GM18502 (cell line): Measurements from ENCODE around the gene FSIP2.

Experiments used
- ATAC-seq: cut with Tn5 transposase; IDR thresholded peaks from one replicate; pipeline ENCODE4 v1.9.1; 2021; ENCODE audit warnings: mild to moderate bottlenecking; ENCODE audit not compliant: unreplicated experiment, poor library complexity

The FSIP2 gene

GRCh38 chr2:185738679-185739472 is at the start of gene FSIP2:
Gene FSIP2 (plus strand): TSS chr2:185738804. CDS start chr2:185738895, 91 bp downstream.
- ATAC-seq, result peak; percentile 93

GRCh38 chr2:185689906-185690539 is 48.6 kb upstream of the FSIP2 start:
- ATAC-seq, result no peak

DNA sequence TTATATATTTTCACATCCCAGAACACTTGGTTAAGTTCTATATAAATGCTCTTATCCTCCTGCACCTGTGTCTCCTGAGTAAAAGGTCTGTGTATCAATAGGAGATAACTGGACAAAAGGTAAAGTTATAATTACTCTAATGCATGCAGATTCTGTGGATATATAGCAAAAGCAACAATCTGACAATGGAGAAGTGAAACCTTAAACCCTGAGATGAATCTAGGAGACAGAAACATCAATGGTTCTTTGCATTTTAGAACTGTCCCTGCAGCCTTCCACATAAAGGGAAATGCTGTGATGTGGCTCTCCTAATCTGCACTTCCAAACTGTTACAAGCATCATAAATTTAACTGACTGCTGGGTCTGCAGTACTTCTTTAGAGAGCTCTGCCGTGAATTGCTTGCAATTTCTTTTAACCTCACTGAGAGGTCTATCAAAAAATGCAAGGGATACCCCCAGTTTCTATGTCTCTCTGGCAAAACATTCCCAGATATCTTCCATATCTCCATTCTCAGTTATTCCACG is 42.8 kb upstream of the FSIP2 start:
- ATAC-seq, result no peak

DNA sequence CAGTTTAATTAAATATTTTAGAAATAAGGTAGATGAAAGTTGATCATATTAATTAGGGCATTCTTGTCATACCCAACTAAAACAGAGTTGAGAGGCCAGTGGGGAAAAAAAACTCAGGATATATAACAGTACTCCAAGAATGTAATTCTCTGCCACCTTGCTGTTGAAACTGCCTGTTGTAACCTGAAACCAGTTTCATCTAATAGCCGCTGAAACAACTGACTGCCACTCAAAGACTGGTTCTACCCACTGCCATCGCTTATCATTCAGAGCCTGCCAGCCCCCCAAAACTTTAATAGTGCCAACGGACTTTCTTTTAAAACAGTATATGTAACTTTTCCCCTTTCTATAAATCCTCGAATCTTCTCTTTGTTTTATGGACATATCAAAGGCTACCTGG is 37.7 kb upstream of the FSIP2 start:
- no peak for ATAC-seq

DNA sequence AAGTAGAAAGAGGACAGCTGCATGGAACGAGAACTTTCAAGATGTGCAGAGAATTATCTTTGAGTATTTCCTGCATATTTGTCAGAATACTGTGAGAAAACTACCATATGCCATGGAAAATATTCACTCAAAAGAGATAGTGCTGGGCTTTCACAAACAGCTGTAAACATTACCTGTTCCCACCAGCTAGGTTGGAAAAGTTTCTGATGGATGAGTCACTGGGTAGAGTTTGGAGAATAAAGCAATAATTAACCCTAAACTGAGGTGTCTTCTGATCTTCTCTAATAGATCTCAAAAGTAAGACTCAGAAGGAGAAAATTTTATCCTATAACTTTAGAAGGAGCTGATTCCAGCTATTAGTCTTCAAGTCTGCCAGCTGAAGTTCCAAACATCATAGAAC is 3.9 kb upstream of the FSIP2 start:
- ATAC-seq, result no peak

- no peak for ATAC-seq
These were observed 2.4 kb upstream of the FSIP2 start for GRCh38 chr2:185736210-185736609.

DNA sequence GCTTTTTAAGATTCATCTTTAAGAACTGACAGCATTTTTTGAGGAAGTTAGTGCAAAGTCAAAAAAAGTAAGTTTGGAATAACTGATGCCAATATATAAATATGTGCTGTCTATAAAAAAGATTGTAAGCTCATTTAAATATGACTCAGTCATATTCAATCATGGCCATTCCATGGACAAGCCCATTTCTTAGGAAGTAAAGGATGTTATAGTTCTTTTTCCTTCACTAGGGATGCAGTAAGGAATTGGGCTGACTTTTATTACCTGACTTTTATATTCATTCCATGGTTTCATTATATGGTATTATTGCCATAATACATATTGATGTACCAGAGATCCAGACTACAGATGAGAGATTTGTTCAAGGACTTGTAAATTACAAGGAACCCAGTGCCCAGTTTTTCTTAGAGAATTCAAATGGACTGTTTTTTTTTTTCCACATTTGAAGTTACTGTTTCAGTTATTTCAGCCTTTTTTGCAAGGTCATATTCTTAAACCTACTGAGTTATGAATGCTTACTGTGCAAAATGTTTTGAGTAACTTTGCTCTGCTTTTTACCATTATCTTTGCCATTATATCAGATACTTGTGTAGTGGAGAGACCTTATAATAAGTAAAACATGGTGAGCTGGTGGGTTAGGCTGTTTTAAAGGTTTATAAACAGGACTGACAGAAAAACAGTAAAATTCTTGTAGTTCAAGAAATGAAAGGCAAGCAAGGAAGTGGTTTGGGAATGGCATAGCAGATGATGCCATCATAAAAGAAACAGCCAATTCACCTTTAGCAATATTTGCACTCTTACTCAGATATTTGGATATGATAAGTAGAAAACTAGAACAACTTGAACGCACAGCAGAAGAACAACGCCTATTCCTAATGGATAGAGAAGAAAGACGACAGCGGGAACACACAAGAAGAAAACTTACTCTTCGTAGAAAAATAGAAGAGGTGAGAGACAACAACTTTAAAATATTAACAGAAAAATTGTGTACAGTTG is 7.6 kb downstream of the FSIP2 start:
- no peak for ATAC-seq

DNA sequence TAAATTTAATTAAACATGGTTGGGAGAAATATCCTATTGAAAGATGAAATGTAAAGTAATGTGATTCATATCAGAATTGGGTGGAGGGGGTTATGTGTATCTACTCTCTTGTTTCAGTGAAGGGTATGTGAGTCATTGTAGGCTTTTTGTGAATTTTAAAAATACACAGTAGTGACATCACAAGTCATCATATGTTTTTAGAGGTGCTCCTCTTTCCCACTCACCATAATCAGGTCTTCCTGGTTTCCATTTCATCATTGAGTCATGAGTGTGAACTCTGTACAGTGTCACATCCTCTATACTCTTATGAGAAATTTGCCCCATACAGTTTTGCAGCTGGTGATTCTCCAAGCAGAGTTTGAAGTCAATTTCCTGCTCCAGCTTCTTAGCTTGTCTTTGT is 18.8 kb downstream of the FSIP2 start:
- no peak for ATAC-seq

DNA sequence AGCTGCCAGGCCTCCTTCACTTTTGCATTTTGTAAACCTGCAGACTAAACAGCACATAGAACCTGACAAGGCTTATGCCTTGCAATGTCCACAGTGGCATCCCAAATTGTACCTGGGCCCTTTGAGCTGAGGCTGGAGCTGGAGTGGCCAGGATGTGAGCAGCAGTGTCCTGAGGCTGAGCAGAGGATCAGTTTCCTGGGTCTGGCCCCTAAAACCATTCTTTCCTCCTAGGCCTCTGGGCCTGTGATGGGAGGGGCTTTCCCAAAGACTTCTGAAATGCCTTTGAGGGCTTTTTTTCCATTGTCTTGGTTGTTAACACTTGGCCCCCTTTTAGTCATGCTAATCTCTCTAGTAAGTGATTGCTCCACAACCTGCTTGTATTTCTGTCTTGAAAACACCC is 32.8 kb downstream of the FSIP2 start:
- ATAC-seq, result no peak

DNA sequence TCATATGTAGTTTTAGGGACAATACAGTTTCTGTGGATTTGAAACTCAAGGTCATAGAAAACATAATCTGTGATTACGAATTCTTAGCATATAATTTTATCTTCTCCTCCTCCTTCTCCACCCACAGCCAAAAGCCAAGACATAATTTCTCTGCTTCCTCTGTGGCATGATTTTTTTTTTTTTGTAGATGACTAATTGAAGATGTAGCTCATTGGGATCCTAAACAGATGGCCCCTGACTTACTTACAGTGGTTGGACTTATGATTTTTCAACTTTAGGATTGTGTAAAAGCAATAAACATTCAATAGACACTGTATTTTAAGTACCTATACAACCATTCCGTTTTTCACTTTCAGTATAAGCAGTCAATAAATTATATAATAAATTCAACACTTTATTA is 42.3 kb downstream of the FSIP2 start:
- ATAC-seq, result no peak

GRCh38 chr2:185782223-185782769 is 43.7 kb downstream of the FSIP2 start:
- ATAC-seq, result no peak

GRCh38 chr2:185785156-185785555 is 46.6 kb downstream of the FSIP2 start:
- no peak for ATAC-seq

DNA sequence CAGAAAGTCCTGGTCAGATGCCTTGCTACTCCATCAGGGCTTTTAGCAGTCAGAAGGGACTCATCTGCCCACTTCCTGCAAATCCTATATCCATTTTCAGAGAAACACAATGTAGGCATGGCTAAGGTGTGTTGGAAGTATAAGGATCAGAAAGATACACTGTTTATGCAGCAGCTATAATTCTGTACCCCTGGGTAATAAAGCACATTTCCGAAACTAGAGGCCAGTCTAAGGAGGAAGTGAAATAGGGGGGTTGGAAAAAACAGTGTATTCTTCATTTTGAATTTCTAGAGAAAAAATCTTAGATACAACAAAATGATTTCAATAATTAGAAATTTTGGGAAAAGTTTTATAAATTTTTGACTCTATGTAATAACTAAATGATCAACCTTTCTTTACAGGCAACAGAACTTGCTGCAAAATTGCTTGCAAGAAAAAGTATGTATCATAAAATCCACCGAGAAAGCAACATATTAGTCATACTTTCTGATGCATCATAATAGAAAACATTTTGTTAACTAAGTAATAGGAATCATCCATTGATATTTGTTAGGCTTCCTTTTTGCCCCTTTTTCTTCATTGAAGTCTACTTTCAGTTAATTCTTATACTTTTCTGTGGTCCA is 47.4 kb downstream of the FSIP2 start:
- peak; percentile 91 for ATAC-seq

- ATAC-seq, result no peak
These were observed 48.9 kb downstream of the FSIP2 start for GRCh38 chr2:185787227-185788145.

GRCh38 chr2:185790361-185790760 is 51.8 kb downstream of the FSIP2 start:
- ATAC-seq, result peak; percentile 45

DNA sequence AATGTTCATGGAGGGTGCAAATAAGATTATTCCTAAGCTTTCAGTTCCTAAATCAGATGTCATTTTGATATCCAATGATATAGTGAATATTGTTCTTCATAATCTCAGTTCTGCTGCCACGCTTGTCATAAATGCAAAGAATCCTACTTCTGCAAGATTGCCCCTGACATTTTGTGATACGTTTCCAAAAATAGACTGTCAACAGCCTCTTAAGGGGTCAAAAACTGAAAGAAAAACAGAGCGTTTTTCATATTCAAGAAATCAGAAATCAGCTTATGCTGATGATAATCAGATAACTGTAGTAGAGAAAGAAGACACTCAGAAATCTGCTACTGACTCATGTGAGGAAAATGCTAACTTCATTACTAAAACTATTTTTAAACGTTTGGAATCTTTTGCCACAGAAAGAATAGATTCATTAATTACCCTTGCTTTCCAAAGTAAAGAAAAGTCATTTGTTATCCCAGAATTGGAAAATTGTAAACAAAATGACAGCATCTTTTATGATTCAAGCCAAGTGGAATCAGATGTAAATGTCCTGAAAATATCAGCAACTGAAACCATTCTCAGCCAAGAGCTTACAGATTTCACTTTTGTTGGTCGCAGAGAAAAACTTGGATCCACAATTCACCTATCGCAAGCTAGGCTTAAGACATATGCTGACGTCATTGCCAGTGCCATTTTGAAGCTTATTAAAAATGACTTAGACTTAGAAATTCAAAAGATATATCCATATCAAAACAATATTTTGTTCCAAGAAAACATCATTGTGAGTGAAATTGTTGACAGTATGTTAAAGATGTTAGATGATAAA is 55.1 kb downstream of the FSIP2 start:
- ATAC-seq, result no peak

- peak; percentile 80 for ATAC-seq
These were observed 58.2 kb downstream of the FSIP2 start for GRCh38 chr2:185796758-185797157.

- ATAC-seq, result no peak
These were observed 64.3 kb downstream of the FSIP2 start for GRCh38 chr2:185802926-185803325.
